ENCODE measurements around the gene TBL2. TPM values are rescaled to one million over a fixed set of nuclear protein-coding genes. Genes with fewer than 3 reads are reported as not detected.

Gene TBL2
- total RNA-seq, 1 donor from 2014 or later: 29.0 TPM

GRCh38 chr7:73519867-73520672, 58.3 kb downstream of the TBL2 start:
- Histone ChIP-seq H3K27me3 (no peaks in the 10 kb centered on the region), H3K4me3 (peak overlapping the region; percentile 29 to 66), H3K9me3 (no peaks in the 10 kb centered on the region), H3K4me1 (peaks cover 49% of the 10 kb centered on the region), H3K36me3 (peaks cover 0 to 20% of the 10 kb centered on the region in 2 donors), H3K27ac (peak overlapping the region; percentile 90)
- no peak for DNase-seq (ENCODE audit: extremely low spot score in 2 of 2)
- TF ChIP-seq POLR2A (IDR thresholded peaks at IDR 0.05) (no peak), CTCF (IDR thresholded peaks at IDR 0.05) (no peak), POLR2AphosphoS5 (IDR thresholded peaks at IDR 0.05; ENCODE audit: insufficient read depth in 1 of 2, low read depth in 1 of 2) (no peak)
- intact Hi-C loops (cut with DNase I): loop anchor here (5.0 kb wide), 2 partner anchors 37 to 57 kb away; partner anchors contain the start of genes BCL7B and TBL2

- no peak overlapping the region for H3K27ac ChIP-seq
- H3K4me1 ChIP-seq: peaks cover 59% of the 10 kb centered on the region
- no peaks in the 10 kb centered on the region for H3K9me3 ChIP-seq
- no peaks in the 10 kb centered on the region for H3K27me3 ChIP-seq
- intact Hi-C loops (cut with DNase I): no loop called here
- peaks cover 0 to 25% of the 10 kb centered on the region in 2 donors for H3K36me3 ChIP-seq
- DNase-seq (ENCODE audit: extremely low spot score in 2 of 2): no peak
- no peak overlapping the region for H3K4me3 ChIP-seq
- no peak for TF ChIP-seq CTCF (IDR thresholded peaks at IDR 0.05)
- TF ChIP-seq POLR2AphosphoS5 (IDR thresholded peaks at IDR 0.05; ENCODE audit: insufficient read depth in 1 of 2, low read depth in 1 of 2): no peak
- TF ChIP-seq POLR2A (IDR thresholded peaks at IDR 0.05): no peak
Measured at GRCh38 chr7:73518470-73518869, 59.9 kb downstream of the TBL2 start.

Other genes starting within 250 kb of the TBL2 start
- gene FZD9, start 144.8 kb downstream of the TBL2 start, total RNA-seq: 1.7 TPM
- 45.4 TPM for gene BAZ1B, start 56.3 kb downstream of the TBL2 start, total RNA-seq
- 57.0 TPM for gene BCL7B, start 20.9 kb downstream of the TBL2 start, total RNA-seq
- gene MLXIPL, start 45.9 kb upstream of the TBL2 start, total RNA-seq: 6.1 TPM
- gene VPS37D, start 89.3 kb upstream of the TBL2 start, total RNA-seq: 5.4 TPM
- 7.1 TPM for gene DNAJC30, start 104.9 kb upstream of the TBL2 start, total RNA-seq
- gene BUD23, start 105.0 kb upstream of the TBL2 start, total RNA-seq: 49.8 TPM
- 17.2 TPM for gene STX1A, start 141.1 kb upstream of the TBL2 start, total RNA-seq
- 23.8 TPM for gene ABHD11, start 160.2 kb upstream of the TBL2 start, total RNA-seq
- not detected for gene CLDN3, start 191.7 kb upstream of the TBL2 start, total RNA-seq